T-helper 17 cell (primary cell): ENCODE measurements around the gene SECISBP2L. TPM values are rescaled to one million over a fixed set of nuclear protein-coding genes. Genes with fewer than 3 reads are reported as not detected.
"Not testable (repeated sequence)": the region's sequence is repeated elsewhere in the genome, so short reads cannot be mapped to it uniquely, and the experiment has no call there.

Experiments
- ATAC-seq: fragments of 150-1000 bp; cut with Tn5 transposase; 2 replicates; pipeline ENCODE4 v1.10.0; 2021; ENCODE audit warnings: mild to moderate bottlenecking, moderate library complexity
- DNase-seq, 3 donors: peaks; one replicate each; pipeline versions ENCODE4 v3.0.0 to v3.0.0-alpha.2; 2020 to 2021
- H3K9me3 ChIP-seq: one replicate; pipeline ENCODE4 v1.7.0; 2013; ENCODE audit warnings: low read length, mild to moderate bottlenecking; ENCODE audit not compliant: control insufficient read depth, poor library complexity, severe bottlenecking
- H3K27ac Mint-ChIP-seq: one replicate; pipeline ENCODE4 v1.8.0; 2022; ENCODE audit warnings: mild to moderate bottlenecking, moderate library complexity, mixed read lengths
- H3K27me3 Mint-ChIP-seq: one replicate; pipeline ENCODE4 v1.8.0; 2022; ENCODE audit warnings: mixed read lengths
- H3K36me3 Mint-ChIP-seq: one replicate; pipeline ENCODE4 v1.8.0; 2022; ENCODE audit warnings: low read depth, mixed read lengths
- H3K4me1 Mint-ChIP-seq: one replicate; pipeline ENCODE4 v1.8.0; 2022; ENCODE audit warnings: mild to moderate bottlenecking, mixed read lengths
- H3K4me3 Mint-ChIP-seq: one replicate; pipeline ENCODE4 v1.8.0; 2022; ENCODE audit warnings: mild to moderate bottlenecking, moderate library complexity, mixed read lengths
- total RNA-seq, 4 donors: library from RNA in 2 of 4; stranded (reverse) in 2 of 4; gene quantifications; one replicate each; pipeline ENCODE4 v1.2.3 and lab custom pipeline; 2022 to 2026

The SECISBP2L gene
- total RNA-seq, 2 donors from 2014 or later: 49.4 to 56.8 TPM

GRCh38 chr15:48981941-48982340 is 64.3 kb downstream of the SECISBP2L start:
- Mint-ChIP-seq H3K27me3 (peaks cover 22% of the 10 kb centered on the region), H3K27ac (no peak overlapping the region), H3K4me3 (no peak overlapping the region), H3K36me3 (no peaks in the 10 kb centered on the region), H3K4me1 (no peaks in the 10 kb centered on the region)
- DNase-seq: no peak
- no peaks in the 10 kb centered on the region for H3K9me3 ChIP-seq
- no peak for ATAC-seq

- H3K4me1 Mint-ChIP-seq: peaks cover 2% of the 10 kb centered on the region
- ATAC-seq: no peak
- no peak overlapping the region for H3K27ac Mint-ChIP-seq
- no peaks in the 10 kb centered on the region for H3K36me3 Mint-ChIP-seq
- no peaks in the 10 kb centered on the region for H3K9me3 ChIP-seq
- DNase-seq: no peak
- H3K27me3 Mint-ChIP-seq: peaks cover 28% of the 10 kb centered on the region
- no peak overlapping the region for H3K4me3 Mint-ChIP-seq
Measured at GRCh38 chr15:48978638-48979037, 67.6 kb downstream of the SECISBP2L start.

GRCh38 chr15:48976444-48977088 is 69.7 kb downstream of the SECISBP2L start:
- Mint-ChIP-seq H3K27ac (no peak overlapping the region), H3K4me1 (peaks cover 2% of the 10 kb centered on the region), H3K4me3 (peak overlapping the region; percentile 47), H3K36me3 (no peaks in the 10 kb centered on the region), H3K27me3 (peaks cover 32% of the 10 kb centered on the region)
- no peaks in the 10 kb centered on the region for H3K9me3 ChIP-seq
- DNase-seq: no peak
- no peak for ATAC-seq

- no peaks in the 10 kb centered on the region for H3K9me3 ChIP-seq
- Mint-ChIP-seq H3K4me3 (peak overlapping the region; percentile 45), H3K27me3 (peaks cover 31% of the 10 kb centered on the region), H3K27ac (no peak overlapping the region), H3K4me1 (peaks cover 2% of the 10 kb centered on the region), H3K36me3 (no peaks in the 10 kb centered on the region)
- peak; percentile 100 for ATAC-seq
- peak; percentile 55 to 73 (median 65) for DNase-seq
Measured at GRCh38 chr15:48975472-48976419, 70.5 kb downstream of the SECISBP2L start.

- peaks cover 2% of the 10 kb centered on the region for H3K4me1 Mint-ChIP-seq
- no peaks in the 10 kb centered on the region for H3K9me3 ChIP-seq
- H3K27me3 Mint-ChIP-seq: peaks cover 35% of the 10 kb centered on the region
- no peak for ATAC-seq
- H3K4me3 Mint-ChIP-seq: peak overlapping the region; percentile 33
- H3K27ac Mint-ChIP-seq: no peak overlapping the region
- H3K36me3 Mint-ChIP-seq: no peaks in the 10 kb centered on the region
- no peak for DNase-seq
Measured at GRCh38 chr15:48974882-48975281, 71.4 kb downstream of the SECISBP2L start.

GRCh38 chr15:48972750-48973503 is 73.3 kb downstream of the SECISBP2L start:
- H3K9me3 ChIP-seq: no peaks in the 10 kb centered on the region
- Mint-ChIP-seq H3K4me1 (peaks cover 2% of the 10 kb centered on the region), H3K36me3 (peaks cover 4% of the 10 kb centered on the region), H3K27ac (no peak overlapping the region), H3K4me3 (no peak overlapping the region), H3K27me3 (peaks cover 47% of the 10 kb centered on the region)
- no peak for ATAC-seq
- DNase-seq: no peak

- not testable (repeated sequence) for H3K4me3 Mint-ChIP-seq, H3K36me3 Mint-ChIP-seq, H3K9me3 ChIP-seq, DNase-seq, H3K27ac Mint-ChIP-seq, H3K4me1 Mint-ChIP-seq, ATAC-seq
- H3K27me3 Mint-ChIP-seq: peaks cover 59% of the 10 kb centered on the region
Measured at GRCh38 chr15:48970926-48971325, 75.3 kb downstream of the SECISBP2L start.

GRCh38 chr15:48968066-48968465 is 78.2 kb downstream of the SECISBP2L start:
- H3K27me3 Mint-ChIP-seq: peaks cover 79% of the 10 kb centered on the region
- no peak for ATAC-seq
- no peak overlapping the region for H3K27ac Mint-ChIP-seq

GRCh38 chr15:48967336-48967735 is 78.9 kb downstream of the SECISBP2L start:
- peaks cover 82% of the 10 kb centered on the region for H3K27me3 Mint-ChIP-seq
- no peak overlapping the region for H3K27ac Mint-ChIP-seq
- H3K9me3 ChIP-seq: no peaks in the 10 kb centered on the region
- H3K4me1 Mint-ChIP-seq: peaks cover 21% of the 10 kb centered on the region
- ATAC-seq (no peak), DNase-seq (no peak)
- H3K36me3 Mint-ChIP-seq: peaks cover 4% of the 10 kb centered on the region
- H3K4me3 Mint-ChIP-seq: no peak overlapping the region

More at GRCh38 chr15:48968066-48968465, 78.2 kb downstream of the SECISBP2L start:
- Mint-ChIP-seq H3K4me3 (no peak overlapping the region), H3K4me1 (peaks cover 21% of the 10 kb centered on the region), H3K36me3 (peaks cover 4% of the 10 kb centered on the region)
- no peak for DNase-seq
- no peaks in the 10 kb centered on the region for H3K9me3 ChIP-seq

- H3K4me3 Mint-ChIP-seq: no peak overlapping the region
- no peak overlapping the region for H3K27ac Mint-ChIP-seq
- ATAC-seq (peak; percentile 68), DNase-seq (no peak)
- H3K36me3 Mint-ChIP-seq: peaks cover 4% of the 10 kb centered on the region
- H3K27me3 Mint-ChIP-seq: peaks cover 83% of the 10 kb centered on the region
- no peaks in the 10 kb centered on the region for H3K9me3 ChIP-seq
- H3K4me1 Mint-ChIP-seq: peaks cover 21% of the 10 kb centered on the region
Measured at GRCh38 chr15:48966595-48967301, 79.5 kb downstream of the SECISBP2L start.

GRCh38 chr15:48965972-48966371 is 80.3 kb downstream of the SECISBP2L start:
- no peak for ATAC-seq
- DNase-seq: no peak

GRCh38 chr15:48964898-48965297 is 81.3 kb downstream of the SECISBP2L start:
- DNase-seq (no peak), ATAC-seq (no peak)
- peaks cover 6% of the 10 kb centered on the region for H3K36me3 Mint-ChIP-seq
- no peak overlapping the region for H3K27ac Mint-ChIP-seq
- H3K27me3 Mint-ChIP-seq: peaks cover 82% of the 10 kb centered on the region
- H3K4me3 Mint-ChIP-seq: peak overlapping the region; percentile 89
- peaks cover 21% of the 10 kb centered on the region for H3K4me1 Mint-ChIP-seq
- H3K9me3 ChIP-seq: no peaks in the 10 kb centered on the region

More at GRCh38 chr15:48965972-48966371, 80.3 kb downstream of the SECISBP2L start:
- Mint-ChIP-seq H3K27me3 (peaks cover 86% of the 10 kb centered on the region), H3K27ac (no peak overlapping the region), H3K4me1 (peaks cover 21% of the 10 kb centered on the region), H3K4me3 (no peak overlapping the region), H3K36me3 (peaks cover 6% of the 10 kb centered on the region)
- no peaks in the 10 kb centered on the region for H3K9me3 ChIP-seq
